ENCODE measurements around the gene ZFPM1.

ZFPM1 gene

DNA sequence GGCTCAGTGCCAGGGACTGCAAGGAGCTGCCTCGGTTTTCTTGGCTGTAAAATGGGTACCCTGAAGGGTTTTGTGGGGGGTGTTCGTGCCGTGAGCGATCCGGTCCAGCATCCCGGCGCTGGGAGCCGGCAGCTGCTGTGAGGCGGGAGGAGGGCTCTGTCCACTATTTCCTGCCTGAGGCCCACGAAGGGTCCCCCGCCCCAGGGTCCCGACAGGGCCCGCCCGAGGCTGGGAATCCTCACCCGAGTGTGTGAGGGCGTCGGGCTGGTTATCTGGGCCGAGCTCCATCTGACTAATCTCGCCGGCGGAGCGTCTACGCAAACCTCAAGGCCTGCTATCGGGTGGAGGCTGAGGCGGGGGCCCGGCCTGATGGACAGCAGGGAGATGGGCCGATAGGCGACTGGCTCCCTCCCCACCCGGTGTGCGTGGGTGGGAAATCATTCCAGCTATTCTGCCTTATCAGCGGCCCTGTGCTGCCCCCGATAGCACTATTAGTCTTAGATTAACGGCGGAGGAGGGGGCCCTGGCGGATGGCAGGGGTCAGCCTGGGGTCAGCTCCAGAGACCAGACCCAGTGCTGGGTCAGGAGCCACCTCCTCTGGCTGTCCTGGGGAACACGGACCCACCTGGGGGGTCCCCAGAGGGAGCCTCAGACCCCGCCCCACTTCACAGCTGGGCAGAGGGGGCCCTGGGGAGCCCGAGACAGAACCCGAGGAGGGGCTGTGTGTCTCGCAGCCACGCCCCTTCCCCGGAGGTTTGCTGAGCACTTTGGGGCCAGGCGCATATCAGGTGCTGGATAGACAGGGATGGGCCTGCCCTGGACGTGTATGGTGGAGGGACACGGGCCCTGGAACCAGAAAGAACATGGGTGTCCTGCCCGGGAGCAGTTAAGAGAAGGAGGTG, 44.7 kb downstream of the ZFPM1 start:
- no peak for DNase-seq (ENCODE audit: low read depth in 2 of 2)

DNA sequence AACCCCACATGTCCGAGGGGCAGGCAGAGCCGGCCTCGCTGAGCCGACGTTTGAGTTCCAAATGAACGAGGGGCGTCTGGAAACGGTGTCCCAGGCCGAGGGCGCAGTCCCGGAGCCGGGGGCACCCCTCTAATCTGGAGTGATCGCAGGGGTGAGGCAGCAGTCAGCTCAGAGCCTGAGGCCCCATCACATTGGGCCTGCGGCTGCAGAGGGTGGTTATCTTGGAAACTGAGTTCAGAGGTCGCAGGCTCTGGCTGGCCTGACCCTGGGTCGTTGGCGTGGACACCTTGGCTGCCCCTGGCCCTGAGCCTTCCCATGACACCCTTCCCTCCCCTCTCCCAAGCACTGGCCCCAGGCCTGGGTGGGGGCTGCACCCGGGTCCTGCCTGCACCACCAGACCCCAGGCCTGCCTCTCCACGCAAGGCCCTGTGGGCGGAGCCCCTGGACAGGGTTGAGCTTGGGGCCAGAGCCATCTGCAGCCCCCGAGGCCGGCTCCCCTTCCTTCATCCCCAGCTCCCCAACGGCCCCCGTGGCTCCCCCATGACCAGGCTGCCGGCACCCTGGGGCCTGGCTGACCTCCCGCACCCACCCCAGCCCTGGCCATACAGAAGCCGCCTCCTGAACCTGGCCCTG, 45.6 kb downstream of the ZFPM1 start:
- DNase-seq (ENCODE audit: low read depth in 2 of 2), result no peak

DNA sequence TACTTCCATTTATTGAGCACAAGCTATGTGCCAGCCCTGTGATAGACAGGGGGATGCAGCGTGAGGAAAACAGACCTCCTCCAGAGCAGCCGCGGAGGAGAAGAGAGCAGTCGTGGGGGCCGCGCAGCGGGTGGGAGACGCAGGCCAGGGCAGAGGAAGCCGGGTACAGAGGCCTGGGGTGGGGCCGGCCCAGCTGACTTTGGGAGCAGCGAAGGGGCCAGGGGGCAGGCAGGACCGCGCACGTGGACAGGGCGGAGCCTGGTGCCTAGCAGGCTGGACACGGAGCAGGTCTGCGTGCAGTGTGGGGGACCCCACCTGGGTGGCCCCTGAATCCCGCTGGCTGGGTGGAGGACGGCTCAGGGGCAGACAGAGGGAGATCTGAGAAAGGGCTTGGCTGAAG, 46.2 kb downstream of the ZFPM1 start:
- DNase-seq (ENCODE audit: low read depth in 2 of 2), result no peak

DNA sequence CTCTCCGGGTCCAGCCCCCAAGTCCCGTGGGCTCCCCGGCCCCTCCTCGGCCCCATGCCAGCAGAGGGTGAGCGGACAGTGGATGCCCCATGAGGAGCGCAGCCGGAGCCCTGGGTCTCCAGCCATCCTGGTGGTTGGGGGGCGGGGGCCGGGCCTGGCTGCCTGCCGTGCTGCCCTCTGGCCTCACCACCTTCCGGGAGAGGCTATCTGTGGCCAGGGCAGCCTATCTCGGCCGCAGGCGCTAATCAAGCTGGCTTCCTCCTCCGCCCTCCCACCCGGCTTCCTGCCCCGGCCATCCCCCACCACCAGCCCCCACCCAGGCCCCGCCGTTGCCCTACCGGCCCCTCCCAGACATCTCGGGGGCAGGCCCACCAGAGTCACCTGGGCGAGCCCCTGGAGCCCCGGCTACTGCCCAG, 46.8 kb downstream of the ZFPM1 start:
- no peak for DNase-seq (ENCODE audit: low read depth in 2 of 2)

DNA sequence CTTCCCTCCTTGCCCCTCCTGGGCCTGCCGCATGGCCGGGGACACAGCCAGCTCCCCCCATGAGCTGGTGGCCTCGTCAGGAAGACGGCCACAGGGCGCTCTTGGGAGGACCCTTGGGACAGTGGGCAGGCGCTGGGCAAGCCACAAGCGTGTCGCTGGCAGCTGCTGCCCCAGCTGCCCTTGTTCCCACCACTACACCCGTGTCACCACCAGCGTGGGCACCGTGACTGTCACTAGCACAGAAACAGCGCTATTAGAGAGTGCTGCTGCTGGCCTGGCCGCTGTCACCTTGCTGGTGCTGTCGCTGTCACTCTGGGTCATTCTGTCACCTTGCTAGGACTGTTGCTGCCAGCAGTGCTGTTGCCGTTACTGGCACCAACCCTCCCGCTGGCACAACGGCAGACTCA, 47.2 kb downstream of the ZFPM1 start:
- DNase-seq (ENCODE audit: low read depth in 2 of 2), result no peak

DNA sequence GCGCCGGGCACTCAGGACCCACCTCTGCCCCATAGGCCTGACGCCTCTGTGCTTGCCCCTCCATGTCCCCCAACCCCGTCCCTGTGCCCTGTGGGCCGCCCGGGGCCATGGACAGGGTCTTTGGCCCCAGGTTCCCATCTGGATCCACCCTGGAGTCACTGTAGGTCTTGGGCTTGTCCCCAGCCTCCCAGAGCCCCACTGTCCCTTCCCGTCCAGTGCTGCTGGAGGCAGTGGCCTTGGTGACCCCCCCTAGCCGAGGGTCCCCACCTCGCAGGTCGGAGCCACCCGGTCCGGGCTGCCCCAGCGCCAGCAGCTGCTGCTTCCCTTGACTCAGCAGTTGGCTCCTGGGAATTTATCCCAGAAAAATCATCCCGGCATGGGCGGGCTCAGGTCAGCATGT, 49.3 kb downstream of the ZFPM1 start:
- DNase-seq (ENCODE audit: low read depth in 2 of 2), result no peak

DNA sequence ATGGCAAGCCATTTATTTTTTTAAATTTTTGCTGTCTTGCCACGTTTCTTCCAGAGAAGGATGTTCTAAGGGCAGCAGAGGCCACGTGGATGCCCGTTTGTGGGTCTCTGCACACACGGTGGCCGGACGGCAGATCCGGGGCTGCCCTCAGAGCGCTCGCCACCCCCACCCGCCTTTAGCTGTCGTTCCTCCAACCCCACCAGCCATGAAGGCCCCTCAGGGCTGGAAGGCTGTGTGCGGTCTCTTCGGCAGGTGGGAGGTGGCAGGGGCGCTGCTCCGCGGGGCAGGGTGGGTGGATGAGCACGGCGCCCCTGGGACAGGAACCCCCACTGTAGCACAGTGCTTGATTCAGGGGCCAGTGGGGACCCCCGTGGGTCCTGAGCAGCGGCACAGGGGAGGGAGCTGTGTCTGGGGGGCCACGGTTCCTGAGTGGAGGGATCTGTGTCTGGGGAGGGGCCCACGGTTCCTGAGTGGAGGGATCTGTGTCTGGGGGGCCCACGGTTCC, 49.7 kb downstream of the ZFPM1 start:
- no peak for DNase-seq (ENCODE audit: low read depth in 2 of 2)

DNA sequence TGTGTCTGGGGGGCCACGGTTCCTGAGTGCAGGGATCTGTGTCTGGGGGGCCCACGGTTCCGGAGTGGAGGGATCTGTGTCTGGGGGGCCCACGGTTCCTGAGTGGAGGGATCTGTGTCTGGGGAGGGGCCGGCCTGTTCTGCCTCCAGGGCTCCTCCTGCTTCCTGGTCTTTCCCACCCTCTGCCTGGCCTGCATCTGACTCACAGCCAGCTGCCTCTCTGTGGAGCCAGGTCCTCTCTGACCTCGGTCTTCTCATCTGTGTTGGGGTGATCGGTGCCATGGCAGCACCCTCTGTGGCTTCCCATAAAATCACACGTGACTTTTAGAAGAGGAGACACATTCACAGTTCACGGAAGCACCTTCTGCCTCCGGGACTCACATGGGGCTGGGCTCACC, 50.3 kb downstream of the ZFPM1 start:
- no peak for DNase-seq (ENCODE audit: low read depth in 2 of 2)

DNA sequence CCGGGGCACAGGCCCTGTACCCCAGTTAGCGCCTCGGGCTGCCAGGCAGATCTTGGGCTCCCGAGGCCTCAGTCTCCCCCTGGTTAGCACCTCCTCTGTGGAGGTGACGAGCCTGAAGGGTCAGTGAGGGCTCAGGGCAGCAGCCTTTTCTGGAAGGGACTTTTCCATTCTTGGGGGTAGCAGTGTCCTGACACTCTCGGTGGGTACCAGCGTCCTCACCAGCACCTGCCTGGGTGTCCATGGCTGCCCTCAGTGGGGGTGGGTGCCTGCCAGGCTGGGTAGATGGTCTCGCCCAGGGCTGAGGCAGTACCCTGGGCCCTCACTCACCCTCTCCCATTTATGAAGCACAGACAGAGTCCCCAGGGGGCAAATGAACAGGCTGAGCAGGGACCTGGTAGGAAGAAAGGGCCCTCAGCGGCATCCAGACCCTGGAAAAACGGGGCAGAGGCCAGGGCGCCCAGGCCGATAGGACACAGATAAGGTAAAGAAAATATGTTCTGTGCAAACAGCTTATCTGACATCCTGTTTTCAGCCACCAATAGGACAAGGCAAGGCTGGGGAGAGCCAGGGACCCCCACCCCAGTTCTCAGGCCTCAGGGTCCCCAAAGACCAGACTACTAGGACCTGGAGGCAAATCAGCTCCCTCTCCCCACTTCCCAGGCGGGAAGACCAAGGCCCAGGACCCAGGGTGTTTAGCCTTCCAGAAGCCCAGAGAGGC, 50.9 kb downstream of the ZFPM1 start:
- DNase-seq (ENCODE audit: low read depth in 2 of 2), result no peak

DNA sequence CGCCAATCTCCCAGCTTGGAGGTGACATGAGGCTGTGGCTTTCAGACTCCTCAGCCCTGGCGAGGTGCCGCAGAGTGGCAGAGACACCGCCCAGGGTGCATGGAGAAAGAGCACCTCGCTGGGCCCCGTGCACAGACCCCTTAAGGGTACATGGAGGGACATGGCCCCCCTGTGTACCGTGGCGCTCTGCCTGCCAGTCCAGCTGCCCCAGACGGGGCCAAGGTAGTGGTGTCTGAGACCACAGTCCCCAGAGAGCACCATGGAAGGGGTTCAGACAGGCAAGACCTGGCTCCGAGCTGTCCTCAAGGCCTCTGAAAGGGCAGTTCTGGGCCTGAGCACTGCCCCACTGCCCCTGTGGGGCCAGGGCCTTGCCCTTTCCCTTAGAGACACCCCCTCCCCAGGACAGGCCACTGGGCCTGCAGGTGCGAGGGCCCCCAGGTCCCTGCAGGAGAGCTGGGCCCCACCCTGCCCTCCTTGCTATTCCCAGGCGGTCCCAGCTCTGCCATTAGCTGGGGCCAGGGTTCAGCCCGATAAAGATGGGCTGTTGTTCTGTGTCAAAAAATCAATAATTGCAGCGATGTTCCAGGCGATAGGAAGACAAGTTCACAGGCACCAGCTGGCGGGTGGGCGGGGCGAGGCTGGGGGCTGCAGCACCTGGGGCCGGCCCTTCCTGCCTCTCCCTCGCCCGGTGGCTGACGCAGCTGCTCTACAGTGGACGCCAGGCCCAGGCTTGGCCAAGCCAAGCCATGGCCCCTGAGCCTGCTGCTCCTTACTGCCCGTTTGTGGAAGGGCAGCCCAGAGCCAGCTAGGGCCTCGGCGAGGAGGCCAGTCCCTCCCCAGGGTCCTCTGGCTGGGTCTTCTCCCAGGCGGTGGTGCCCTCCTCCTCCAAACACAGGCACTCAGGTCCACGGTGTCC, 51.7 kb downstream of the ZFPM1 start:
- no peak for DNase-seq (ENCODE audit: low read depth in 2 of 2)

DNA sequence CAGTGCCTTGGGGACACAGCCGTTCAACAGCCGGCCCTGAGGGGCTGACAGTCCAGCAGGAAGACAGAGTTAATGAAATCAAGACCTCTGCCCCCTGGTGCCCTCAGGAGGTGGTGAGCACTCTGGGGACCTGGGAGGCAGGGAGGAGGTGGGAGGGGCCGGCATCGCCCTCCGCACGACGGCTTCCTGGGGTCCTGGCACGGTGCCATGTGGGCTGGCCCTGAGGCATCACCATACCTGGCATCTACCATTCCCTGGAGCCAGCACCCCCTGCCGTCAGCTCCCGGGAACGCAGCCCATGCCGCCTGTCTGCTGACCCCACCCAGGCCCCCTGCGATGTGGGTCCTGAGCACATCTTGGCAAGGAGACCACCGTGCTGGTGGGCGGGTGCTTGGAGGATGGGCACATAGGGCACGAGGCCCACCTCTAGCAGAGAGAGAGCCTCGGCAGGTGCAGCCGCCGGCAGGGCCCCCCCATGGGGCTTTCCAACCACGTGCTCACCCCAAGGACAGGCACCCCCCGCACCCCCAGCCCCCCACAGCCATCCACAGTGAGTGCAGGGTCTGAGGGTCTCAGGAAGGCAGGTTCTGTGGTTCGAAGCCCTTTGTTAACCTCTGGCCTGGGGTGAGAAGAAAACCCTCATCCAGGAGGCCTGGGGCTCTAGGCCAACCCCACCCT, 52.5 kb downstream of the ZFPM1 start:
- peak; percentile 20 to 43 for DNase-seq (ENCODE audit: low read depth in 2 of 2)

DNA sequence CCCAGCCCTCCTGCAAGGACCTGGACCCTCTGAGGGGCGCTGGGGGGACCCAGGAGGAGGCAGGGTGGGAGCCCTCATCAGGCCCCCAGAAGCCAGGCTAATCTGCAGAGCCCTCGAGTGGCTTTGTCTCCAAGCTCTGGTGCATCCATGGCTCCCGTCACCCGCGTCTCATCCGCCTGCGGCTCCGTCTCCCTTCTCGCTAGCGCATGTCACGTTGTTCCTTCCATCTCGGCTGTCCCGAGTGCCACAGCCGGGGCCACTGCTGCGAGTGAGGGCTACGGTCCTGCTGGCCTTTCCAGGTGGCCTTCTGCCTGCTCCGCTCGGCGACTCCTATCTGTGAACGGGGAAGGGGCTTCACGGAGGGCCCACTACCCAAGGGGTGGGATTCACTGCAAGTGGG, 53.6 kb downstream of the ZFPM1 start:
- no peak for DNase-seq (ENCODE audit: low read depth in 2 of 2)

DNA sequence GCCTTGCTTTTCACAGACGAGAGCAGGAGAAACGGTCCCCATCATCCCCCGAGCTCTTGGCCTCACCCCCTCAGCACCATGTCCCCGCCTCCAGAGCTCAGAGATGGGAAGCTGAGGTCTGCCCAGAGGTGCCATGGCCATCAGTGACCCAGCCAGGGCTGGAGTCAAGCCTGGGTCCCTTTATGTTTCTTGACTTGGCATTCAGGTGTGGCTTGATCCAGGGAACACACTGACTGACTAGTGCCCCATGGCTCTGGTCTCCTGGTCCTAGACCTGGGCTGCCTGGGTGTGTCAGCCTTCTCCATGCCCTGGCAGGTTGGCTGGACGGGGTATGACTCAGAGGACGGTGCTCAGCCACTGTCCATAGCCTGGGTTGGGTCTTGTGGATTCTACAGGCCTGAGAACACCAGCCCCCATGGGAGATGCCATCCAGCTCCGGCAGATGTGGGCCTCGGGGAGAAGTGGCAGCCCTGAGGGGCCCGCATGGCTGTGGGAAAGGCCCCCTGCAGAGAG, 54.2 kb downstream of the ZFPM1 start:
- DNase-seq (ENCODE audit: low read depth in 2 of 2), result no peak

DNA sequence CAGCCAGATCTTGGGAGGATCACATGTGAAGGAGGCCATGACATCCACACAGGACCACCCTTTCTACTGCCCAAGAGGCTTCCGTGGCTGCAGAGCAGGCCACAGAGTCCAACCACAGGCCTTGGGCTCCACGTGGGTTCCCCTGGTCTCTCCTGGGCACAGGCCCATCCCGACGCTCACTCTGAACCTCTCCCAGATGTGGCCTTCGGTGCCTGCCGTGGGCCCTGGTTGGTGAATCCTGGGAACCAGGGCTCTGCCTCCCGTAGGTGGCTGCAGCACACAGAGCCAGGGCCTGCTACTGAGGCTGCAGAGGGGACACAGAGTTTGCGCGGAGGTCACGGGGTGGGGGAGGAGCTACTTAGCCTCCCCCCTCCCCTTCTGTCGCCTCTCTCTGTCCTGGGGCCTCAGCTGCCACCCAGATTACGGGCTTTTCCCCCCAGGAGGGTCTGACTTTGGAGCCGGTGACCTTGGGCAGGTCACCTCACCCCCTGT, 55.3 kb downstream of the ZFPM1 start:
- DNase-seq (ENCODE audit: low read depth in 2 of 2), result no peak

DNA sequence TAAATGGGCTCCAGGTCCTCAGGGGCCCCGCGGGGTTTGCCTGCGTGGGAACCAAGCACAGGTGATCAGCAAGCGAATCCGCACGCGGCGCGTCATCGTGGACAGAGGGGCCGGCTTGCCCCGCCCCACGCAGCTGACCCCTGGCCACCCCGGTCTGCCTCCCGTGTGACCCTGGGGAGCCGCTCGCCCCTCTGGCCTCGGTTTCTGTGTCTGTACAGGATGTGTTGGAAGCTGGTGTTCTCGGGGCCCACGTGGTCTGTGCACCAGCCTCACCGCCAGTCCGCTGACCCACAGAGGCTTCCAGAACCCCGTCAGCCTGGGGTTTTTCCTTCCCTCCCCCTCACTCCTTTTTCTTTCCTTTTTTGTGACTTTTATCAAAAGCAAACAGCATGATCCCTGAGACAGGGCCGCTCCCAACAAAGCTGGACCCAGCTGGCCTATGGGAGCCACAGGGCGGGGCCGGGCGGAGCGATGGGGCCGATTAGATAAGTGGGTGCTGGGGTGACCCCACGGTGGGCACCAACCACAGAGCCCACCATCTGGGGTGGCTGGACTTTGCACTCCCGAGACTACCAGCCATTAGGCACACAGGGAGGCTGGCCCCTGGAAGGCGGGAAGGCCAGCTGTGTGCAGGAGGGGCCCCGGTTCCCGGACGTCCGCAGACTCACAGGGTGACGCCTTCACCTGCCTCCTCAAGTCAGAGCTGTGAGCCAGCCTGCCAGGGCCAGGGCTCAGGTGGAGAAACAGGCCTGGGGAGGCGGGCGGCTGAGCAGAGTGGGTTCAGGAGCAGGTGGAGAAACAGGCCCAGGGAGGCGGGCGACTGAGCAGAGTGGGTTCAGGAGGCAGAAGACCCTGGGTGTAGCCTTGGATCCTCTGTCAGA, 56.0 kb downstream of the ZFPM1 start:
- DNase-seq (ENCODE audit: low read depth in 2 of 2), result no peak

DNA sequence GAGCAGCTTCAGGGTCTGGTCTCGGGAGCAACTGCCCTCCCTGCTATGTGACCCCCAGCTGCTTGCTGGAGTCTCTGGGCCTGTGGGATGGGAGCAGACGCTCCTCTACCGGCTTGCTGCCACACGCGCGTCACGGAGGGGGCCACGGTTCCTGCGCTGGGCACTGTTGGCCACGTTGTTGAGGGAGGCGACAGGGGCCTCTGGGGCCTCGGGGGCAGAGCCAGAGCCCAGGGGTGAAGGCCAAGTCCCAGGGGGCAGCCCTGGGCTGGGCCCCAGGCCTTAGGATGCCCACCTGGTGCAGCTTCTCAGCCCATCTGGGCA, 56.6 kb downstream of the ZFPM1 start:
- DNase-seq (ENCODE audit: low read depth in 2 of 2), result no peak

DNA sequence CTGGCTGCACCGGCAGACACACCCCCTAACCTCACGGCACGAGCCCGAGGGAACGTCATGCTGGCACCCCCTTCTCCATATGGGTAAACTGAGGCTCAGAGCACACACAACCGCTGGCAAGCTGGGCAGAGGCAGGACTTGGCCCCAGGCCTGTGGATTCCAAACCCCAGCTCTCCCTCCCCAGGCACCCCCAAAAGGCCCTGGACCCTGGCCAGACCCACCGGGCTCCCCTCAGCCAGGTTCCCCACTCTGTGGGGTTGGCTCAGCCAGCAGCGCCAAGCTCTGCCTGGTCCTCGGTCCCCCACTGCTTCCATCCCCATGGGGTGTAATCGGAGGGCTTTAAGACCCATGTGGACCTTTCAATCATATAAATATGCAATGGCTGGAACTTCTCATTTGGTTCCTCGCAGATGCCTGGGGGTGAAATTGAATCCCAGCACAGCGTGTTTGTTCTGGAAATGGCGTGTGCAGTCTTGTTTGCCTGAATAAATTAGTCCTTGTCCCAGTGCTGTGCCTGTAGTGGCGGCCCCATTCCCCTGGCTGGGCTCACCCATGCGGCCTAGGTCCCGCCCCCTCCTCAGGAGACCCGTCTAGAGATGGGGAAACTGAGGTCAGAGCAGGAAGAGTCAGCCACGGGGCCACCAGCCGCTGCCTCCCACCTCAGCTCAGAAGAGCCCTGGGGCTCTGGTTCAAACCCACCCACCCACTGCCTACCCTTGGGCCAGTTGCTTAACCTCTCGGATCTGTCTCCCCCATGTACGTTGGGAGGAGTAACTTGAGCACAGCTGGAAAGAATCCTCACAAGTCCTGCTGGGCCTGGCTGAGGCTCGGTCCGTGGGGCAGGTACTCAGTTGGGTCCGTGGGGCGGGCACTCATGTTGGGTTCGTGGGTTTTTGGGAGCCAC, 57.3 kb downstream of the ZFPM1 start:
- DNase-seq (ENCODE audit: low read depth in 2 of 2), result no peak

DNA sequence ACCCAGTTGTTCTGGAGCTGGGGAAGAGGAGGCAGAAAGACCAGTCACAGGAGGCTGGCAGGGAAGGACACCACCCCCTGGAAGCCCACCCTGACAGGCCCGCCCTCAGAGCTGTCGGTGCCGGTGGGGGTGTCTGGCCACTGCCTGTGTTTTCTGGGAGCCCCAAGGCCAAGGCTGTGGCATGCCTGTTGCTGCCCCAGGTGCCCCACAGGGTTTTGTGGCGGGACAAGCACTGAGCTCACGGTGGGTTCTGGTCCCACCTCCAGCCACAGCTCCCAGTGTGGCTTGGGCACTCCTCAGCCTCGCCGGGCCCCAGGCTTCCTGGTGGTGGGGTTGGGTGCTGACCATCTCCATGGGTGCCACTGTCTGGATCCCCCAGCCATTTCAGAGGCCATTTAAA, 58.0 kb downstream of the ZFPM1 start:
- DNase-seq (ENCODE audit: low read depth in 2 of 2), result no peak

DNA sequence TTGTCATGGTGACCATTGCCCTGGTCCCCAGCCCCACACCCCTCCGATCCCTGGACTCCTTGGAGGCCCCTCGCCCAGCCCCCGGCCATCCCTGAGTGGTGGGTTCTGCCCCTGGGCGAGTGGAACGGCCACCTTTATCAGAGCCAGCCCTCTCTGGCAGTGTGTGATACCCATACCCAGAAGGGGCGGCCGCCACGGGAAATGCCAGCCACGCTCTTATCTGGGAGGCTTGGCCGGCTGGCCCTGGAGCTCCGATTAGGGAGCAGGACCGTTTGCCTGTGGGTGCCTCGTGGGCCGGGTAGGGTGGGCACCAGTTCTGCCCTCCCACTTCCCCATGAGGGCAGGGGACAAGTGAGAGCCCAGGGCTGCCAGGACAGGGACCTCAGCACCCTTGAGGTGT, 58.8 kb downstream of the ZFPM1 start:
- no peak for DNase-seq (ENCODE audit: low read depth in 2 of 2)
